ENCODE results near the gene DSCAML1. TPM values are rescaled to one million over a fixed set of nuclear protein-coding genes. Genes with fewer than 3 reads are reported as not detected.

Gene DSCAML1
- total and polyA plus RNA-seq, 10 of the 15 experiments (the other 5 are each of a cell fraction or from before 2014, with no cell fraction given): 0.03 to 0.18 (median 0.06) TPM; not detected in 1

GRCh38 chr11:117582433-117582832 lies 214.6 kb downstream of the DSCAML1 start (continued):
- TF ChIP-seq ATF3 (IDR thresholded peaks at IDR 0.05; ENCODE audit: borderline replicate concordance, extremely low read depth, low read depth, low read length) (no peak), MTA2 (IDR thresholded peaks at IDR 0.05; ENCODE audit: low read depth) (no peak), NKRF (conservative IDR thresholded peaks at IDR 0.05) (no peak), EZH2 (IDR thresholded peaks at IDR 0.05; ENCODE audit: borderline replicate concordance, control insufficient read depth, low read depth, low read length) (no peak), MTA3 (IDR thresholded peaks at IDR 0.05; ENCODE audit: borderline replicate concordance, low read length) (no peak), ZNF687 (IDR thresholded peaks at IDR 0.05) (no peak), HCFC1 (IDR thresholded peaks at IDR 0.05; ENCODE audit: low read length) (no peak), CREB1 (IDR thresholded peaks at IDR 0.05; ENCODE audit: low read depth) (no peak), PAX8 (IDR thresholded peaks at IDR 0.05) (no peak)
- TF ChIP-seq, protein P1, sequence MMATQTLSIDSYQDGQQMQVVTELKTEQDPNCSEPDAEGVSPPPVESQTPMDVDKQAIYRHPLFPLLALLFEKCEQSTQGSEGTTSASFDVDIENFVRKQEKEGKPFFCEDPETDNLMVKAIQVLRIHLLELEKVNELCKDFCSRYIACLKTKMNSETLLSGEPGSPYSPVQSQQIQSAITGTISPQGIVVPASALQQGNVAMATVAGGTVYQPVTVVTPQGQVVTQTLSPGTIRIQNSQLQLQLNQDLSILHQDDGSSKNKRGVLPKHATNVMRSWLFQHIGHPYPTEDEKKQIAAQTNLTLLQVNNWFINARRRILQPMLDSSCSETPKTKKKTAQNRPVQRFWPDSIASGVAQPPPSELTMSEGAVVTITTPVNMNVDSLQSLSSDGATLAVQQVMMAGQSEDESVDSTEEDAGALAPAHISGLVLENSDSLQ (IDR thresholded peaks at IDR 0.05): no peak

Data from GM12878 (cell line).